ENCODE data around the gene ABCC1.

GRCh38 chr16:16166949-16167348 lies 217.5 kb downstream of the ABCC1 start:
- TF ChIP-seq POLR2A (IDR thresholded peaks at IDR 0.05; ENCODE audit: low read length) (no peak), GATA1 (IDR thresholded peaks at IDR 0.05; ENCODE audit: low read depth, low read length) (no peak)
